GM12878 (cell line): Measurements from ENCODE around the gene PDGFC.

Experiments used
- FOXM1 ChIP-seq: IDR thresholded peaks from 2 replicates; pipeline ENCODE4 v1.6.1; 2012; ENCODE audit warnings: low read depth, mild to moderate bottlenecking, inconsistent platforms, low read length, moderate library complexity
- HDAC6 ChIP-seq: fragments of 200-600 bp; sonication (generic); IDR thresholded peaks from one replicate; pipeline ENCODE4 v1.8.0; 2017; ENCODE audit warnings: antibody characterized with exemption; ENCODE audit not compliant: unreplicated experiment
- JUND ChIP-seq: IDR thresholded peaks from 2 replicates; pipeline ENCODE4 v1.6.1; 2012; ENCODE audit warnings: low read depth, mild to moderate bottlenecking, low read length, improper control_type of control experiment, moderate library complexity
- POLR2A ChIP-seq: IDR thresholded peaks from 2 replicates; pipeline ENCODE4 v1.6.1; 2011; ENCODE audit warnings: low read depth, mild to moderate bottlenecking, low read length
- SPI1 ChIP-seq: IDR thresholded peaks from 2 replicates; pipeline ENCODE4 v1.6.1; 2011; ENCODE audit warnings: low read depth, mild to moderate bottlenecking, low read length, moderate library complexity, borderline replicate concordance; ENCODE audit not compliant: insufficient read depth
- YBX1 ChIP-seq: fragments of 450-650 bp; IDR thresholded peaks from 2 replicates; pipeline ENCODE4 v1.6.1; 2016; ENCODE audit warnings: antibody characterized with exemption
- ZNF24 ChIP-seq: fragments of 450-650 bp; IDR thresholded peaks from 2 replicates; pipeline ENCODE4 v1.6.1; 2017; ENCODE audit warnings: antibody characterized with exemption, mild to moderate bottlenecking
- TF ChIP-seq, protein P1 (sequence below): IDR thresholded peaks from 2 replicates; pipeline ENCODE4 v1.6.1; 2012; ENCODE audit warnings: low read depth, low read length, improper control_type of control experiment
- TF ChIP-seq, protein P2 (sequence below), 3 experiments: IDR thresholded peaks in 2 of 3; conservative IDR thresholded peaks in 1 of 3; 2 replicates each; pipeline ENCODE4 v1.5.1; 2011; ENCODE audit warnings: low read depth in 3 of 3, low read length in 3 of 3, mild to moderate bottlenecking in 3 of 3, control low read depth in 2 of 3, moderate library complexity in 2 of 3, inconsistent platforms in 1 of 3, mixed read lengths in 1 of 3; ENCODE audit not compliant: control insufficient read depth in 2 of 3, insufficient read depth in 1 of 3; ENCODE audit errors: extremely low read depth in 1 of 3
- TF ChIP-seq, protein P3 (sequence below): fragments of 450-650 bp; IDR thresholded peaks from 2 replicates; pipeline ENCODE4 v1.6.1; 2016; ENCODE audit warnings: mild to moderate bottlenecking
- TF ChIP-seq, protein P4 (sequence below): fragments of 450-650 bp; formaldehyde crosslinking; IDR thresholded peaks from 2 replicates; pipeline ENCODE4 v1.5.0; 2022; ENCODE audit warnings: mild to moderate bottlenecking, missing genetic modification characterization

DNA sequence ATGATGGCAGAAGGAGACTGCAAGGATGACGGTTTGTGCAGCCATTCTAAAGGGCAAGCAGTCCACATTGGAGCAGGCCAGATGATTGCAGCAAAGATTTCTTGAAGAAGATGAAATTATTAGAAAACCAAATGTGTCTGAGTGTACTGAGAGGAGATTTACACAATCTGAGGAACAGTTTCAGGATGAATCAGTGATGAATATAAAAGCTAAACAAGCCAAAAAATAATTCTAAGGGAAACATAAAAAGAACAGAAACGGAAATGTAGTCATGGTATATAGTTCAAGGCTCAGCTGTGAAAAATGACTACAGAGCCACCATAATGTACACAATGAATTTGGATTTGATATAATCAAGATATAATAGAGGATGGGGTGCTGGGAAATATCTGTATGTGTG is 168.5 kb downstream of the PDGFC start:
- TF ChIP-seq, protein P1, sequence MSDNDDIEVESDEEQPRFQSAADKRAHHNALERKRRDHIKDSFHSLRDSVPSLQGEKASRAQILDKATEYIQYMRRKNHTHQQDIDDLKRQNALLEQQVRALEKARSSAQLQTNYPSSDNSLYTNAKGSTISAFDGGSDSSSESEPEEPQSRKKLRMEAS, result no peak
- TF ChIP-seq FOXM1 (no peak), ZNF24 (no peak), SPI1 (no peak), YBX1 (no peak), HDAC6 (no peak), POLR2A (no peak), JUND (no peak)
- TF ChIP-seq, protein P2, sequence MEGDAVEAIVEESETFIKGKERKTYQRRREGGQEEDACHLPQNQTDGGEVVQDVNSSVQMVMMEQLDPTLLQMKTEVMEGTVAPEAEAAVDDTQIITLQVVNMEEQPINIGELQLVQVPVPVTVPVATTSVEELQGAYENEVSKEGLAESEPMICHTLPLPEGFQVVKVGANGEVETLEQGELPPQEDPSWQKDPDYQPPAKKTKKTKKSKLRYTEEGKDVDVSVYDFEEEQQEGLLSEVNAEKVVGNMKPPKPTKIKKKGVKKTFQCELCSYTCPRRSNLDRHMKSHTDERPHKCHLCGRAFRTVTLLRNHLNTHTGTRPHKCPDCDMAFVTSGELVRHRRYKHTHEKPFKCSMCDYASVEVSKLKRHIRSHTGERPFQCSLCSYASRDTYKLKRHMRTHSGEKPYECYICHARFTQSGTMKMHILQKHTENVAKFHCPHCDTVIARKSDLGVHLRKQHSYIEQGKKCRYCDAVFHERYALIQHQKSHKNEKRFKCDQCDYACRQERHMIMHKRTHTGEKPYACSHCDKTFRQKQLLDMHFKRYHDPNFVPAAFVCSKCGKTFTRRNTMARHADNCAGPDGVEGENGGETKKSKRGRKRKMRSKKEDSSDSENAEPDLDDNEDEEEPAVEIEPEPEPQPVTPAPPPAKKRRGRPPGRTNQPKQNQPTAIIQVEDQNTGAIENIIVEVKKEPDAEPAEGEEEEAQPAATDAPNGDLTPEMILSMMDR (IDR thresholded peaks at IDR 0.05 in 2 of 3, conservative IDR thresholded peaks at IDR 0.05 in 1 of 3; ENCODE audit: control insufficient read depth in 2 of 3, extremely low read depth in 1 of 3, insufficient read depth in 1 of 3, low read depth in 3 of 3, low read length in 3 of 3), result no peak
- TF ChIP-seq, protein P3, sequence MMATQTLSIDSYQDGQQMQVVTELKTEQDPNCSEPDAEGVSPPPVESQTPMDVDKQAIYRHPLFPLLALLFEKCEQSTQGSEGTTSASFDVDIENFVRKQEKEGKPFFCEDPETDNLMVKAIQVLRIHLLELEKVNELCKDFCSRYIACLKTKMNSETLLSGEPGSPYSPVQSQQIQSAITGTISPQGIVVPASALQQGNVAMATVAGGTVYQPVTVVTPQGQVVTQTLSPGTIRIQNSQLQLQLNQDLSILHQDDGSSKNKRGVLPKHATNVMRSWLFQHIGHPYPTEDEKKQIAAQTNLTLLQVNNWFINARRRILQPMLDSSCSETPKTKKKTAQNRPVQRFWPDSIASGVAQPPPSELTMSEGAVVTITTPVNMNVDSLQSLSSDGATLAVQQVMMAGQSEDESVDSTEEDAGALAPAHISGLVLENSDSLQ, result no peak
- TF ChIP-seq, protein P4, sequence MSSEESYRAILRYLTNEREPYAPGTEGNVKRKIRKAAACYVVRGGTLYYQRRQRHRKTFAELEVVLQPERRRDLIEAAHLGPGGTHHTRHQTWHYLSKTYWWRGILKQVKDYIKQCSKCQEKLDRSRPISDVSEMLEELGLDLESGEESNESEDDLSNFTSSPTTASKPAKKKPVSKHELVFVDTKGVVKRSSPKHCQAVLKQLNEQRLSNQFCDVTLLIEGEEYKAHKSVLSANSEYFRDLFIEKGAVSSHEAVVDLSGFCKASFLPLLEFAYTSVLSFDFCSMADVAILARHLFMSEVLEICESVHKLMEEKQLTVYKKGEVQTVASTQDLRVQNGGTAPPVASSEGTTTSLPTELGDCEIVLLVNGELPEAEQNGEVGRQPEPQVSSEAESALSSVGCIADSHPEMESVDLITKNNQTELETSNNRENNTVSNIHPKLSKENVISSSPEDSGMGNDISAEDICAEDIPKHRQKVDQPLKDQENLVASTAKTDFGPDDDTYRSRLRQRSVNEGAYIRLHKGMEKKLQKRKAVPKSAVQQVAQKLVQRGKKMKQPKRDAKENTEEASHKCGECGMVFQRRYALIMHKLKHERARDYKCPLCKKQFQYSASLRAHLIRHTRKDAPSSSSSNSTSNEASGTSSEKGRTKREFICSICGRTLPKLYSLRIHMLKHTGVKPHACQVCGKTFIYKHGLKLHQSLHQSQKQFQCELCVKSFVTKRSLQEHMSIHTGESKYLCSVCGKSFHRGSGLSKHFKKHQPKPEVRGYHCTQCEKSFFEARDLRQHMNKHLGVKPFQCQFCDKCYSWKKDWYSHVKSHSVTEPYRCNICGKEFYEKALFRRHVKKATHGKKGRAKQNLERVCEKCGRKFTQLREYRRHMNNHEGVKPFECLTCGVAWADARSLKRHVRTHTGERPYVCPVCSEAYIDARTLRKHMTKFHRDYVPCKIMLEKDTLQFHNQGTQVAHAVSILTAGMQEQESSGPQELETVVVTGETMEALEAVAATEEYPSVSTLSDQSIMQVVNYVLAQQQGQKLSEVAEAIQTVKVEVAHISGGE (CRISPR knock-in tag), result no peak
